ENCODE data around the gene DCN.

- TF ChIP-seq CTCF (IDR thresholded peaks at IDR 0.05; ENCODE audit: extremely low read depth in 1 of 2, insufficient read depth in 1 of 2, low read depth in 1 of 2, low read length in 2 of 2) (no peak), POLR2AphosphoS5 (IDR thresholded peaks at IDR 0.05; ENCODE audit: insufficient read depth, low read depth, low read length) (no peak), POLR2A (IDR thresholded peaks at IDR 0.05; ENCODE audit: low read depth, low read length) (no peak), JUN (IDR thresholded peaks at IDR 0.05; ENCODE audit: borderline replicate concordance, insufficient read depth, insufficient read length, low read depth) (no peak), MYC (IDR thresholded peaks at IDR 0.05; ENCODE audit: low read depth, low read length) (no peak), MAX (IDR thresholded peaks at IDR 0.05; ENCODE audit: insufficient read depth, insufficient read length) (no peak), EZH2 (IDR thresholded peaks at IDR 0.05; ENCODE audit: borderline replicate concordance, low read depth, low read length, severe bottlenecking) (no peak)
These were observed 10.5 kb downstream of the DCN start for GRCh38 chr12:91172096-91172495.
